H9 (cell line): ENCODE data around the gene TFRC. TPM values are rescaled to one million over a fixed set of nuclear protein-coding genes. Genes with fewer than 3 reads are reported as not detected.
"Not testable (repeated sequence)": the region's sequence is repeated elsewhere in the genome, so short reads cannot be mapped to it uniquely, and the experiment has no call there.

Source experiments
- DNase-seq: peaks from one replicate; pipeline ENCODE4 v3.0.0-alpha.2; 2017
- H2AFZ ChIP-seq: one replicate; pipeline ENCODE4 v1.6.1; 2013; ENCODE audit warnings: mild to moderate bottlenecking, low read length, control low read depth, moderate library complexity
- H2AK5ac ChIP-seq: 2 replicates; pipeline ENCODE4 v1.6.1; 2013; ENCODE audit warnings: low read length, control low read depth, mixed read lengths; ENCODE audit not compliant: insufficient read length
- H2BK120ac ChIP-seq: one replicate; pipeline ENCODE4 v1.6.1; 2013; ENCODE audit warnings: low read depth, mild to moderate bottlenecking, low read length, control low read depth, inconsistent platforms; ENCODE audit not compliant: poor library complexity, severe bottlenecking
- H2BK12ac ChIP-seq: 2 replicates; pipeline ENCODE4 v1.6.1; 2013; ENCODE audit warnings: low read length, control low read depth, mixed read lengths, low read depth; ENCODE audit not compliant: insufficient read length
- H2BK15ac ChIP-seq: 2 replicates; pipeline ENCODE4 v1.6.1; 2013; ENCODE audit warnings: low read depth, low read length, control low read depth
- H2BK20ac ChIP-seq: one replicate; pipeline ENCODE4 v1.6.1; 2013; ENCODE audit warnings: low read depth, mild to moderate bottlenecking, low read length, control low read depth, inconsistent platforms; ENCODE audit not compliant: poor library complexity, severe bottlenecking
- H2BK5ac ChIP-seq: 2 replicates; pipeline ENCODE4 v1.6.1; 2013; ENCODE audit warnings: low read length, control low read depth, mixed read lengths; ENCODE audit not compliant: insufficient read length
- H3K14ac ChIP-seq: 2 replicates; pipeline ENCODE4 v1.6.1; 2013; ENCODE audit warnings: low read length, control low read depth; ENCODE audit not compliant: insufficient read depth
- H3K18ac ChIP-seq: 2 replicates; pipeline ENCODE4 v1.6.1; 2013; ENCODE audit warnings: low read depth, mild to moderate bottlenecking, mixed read lengths, low read length, control low read depth; ENCODE audit not compliant: insufficient read length
- H3K23ac ChIP-seq: 2 replicates; pipeline ENCODE4 v1.6.1; 2013; ENCODE audit warnings: low read length, control low read depth, mixed read lengths, low read depth; ENCODE audit not compliant: insufficient read length
- H3K23me2 ChIP-seq: 2 replicates; pipeline ENCODE4 v1.6.1; 2013; ENCODE audit warnings: low read depth, mild to moderate bottlenecking, mixed read lengths, low read length, control low read depth; ENCODE audit not compliant: insufficient read length, poor library complexity, severe bottlenecking
- H3K27ac ChIP-seq: 2 replicates; pipeline ENCODE4 v1.5.1; 2013; ENCODE audit warnings: low read length, control low read depth, mixed read lengths, low read depth; ENCODE audit not compliant: insufficient read length
- H3K27me3 ChIP-seq: 2 replicates; pipeline ENCODE4 v1.6.1; 2013; ENCODE audit warnings: low read length, control low read depth, inconsistent platforms; ENCODE audit not compliant: insufficient read depth
- H3K4ac ChIP-seq: 2 replicates; pipeline ENCODE4 v1.6.1; 2013; ENCODE audit warnings: low read depth, mild to moderate bottlenecking, control low read depth, inconsistent platforms, low read length, moderate library complexity
- H3K4me1 ChIP-seq: 2 replicates; pipeline ENCODE4 v1.6.1; 2013; ENCODE audit warnings: low read length, control low read depth, inconsistent platforms; ENCODE audit not compliant: insufficient read depth
- H3K4me2 ChIP-seq: 2 replicates; pipeline ENCODE4 v1.6.1; 2013; ENCODE audit warnings: low read length, control low read depth, mixed read lengths; ENCODE audit not compliant: insufficient read length, insufficient read depth
- H3K56ac ChIP-seq: 2 replicates; pipeline ENCODE4 v1.6.1; 2013; ENCODE audit warnings: low read depth, mild to moderate bottlenecking, mixed read lengths, low read length, control low read depth; ENCODE audit not compliant: insufficient read length
- H3K79me1 ChIP-seq: 2 replicates; pipeline ENCODE4 v1.6.1; 2013; ENCODE audit warnings: low read depth, mild to moderate bottlenecking, moderate library complexity, low read length, control low read depth, inconsistent platforms; ENCODE audit not compliant: insufficient read depth, poor library complexity, severe bottlenecking
- H3K79me2 ChIP-seq: 2 replicates; pipeline ENCODE4 v1.6.1; 2013; ENCODE audit warnings: low read length, control low read depth, inconsistent platforms; ENCODE audit not compliant: insufficient read depth
- H3K9ac ChIP-seq: 2 replicates; pipeline ENCODE4 v1.6.1; 2013; ENCODE audit warnings: low read length, control low read depth, mixed read lengths; ENCODE audit not compliant: insufficient read length; ENCODE audit errors: extremely low read depth
- H3K9me3 ChIP-seq: one replicate; pipeline ENCODE4 v1.6.1; 2013; ENCODE audit warnings: low read depth, low read length, inconsistent platforms; ENCODE audit not compliant: control insufficient read depth
- H3T11ph ChIP-seq: one replicate; pipeline ENCODE4 v1.6.1; 2013; ENCODE audit warnings: mild to moderate bottlenecking, low read length, control low read depth, inconsistent platforms
- H4K20me1 ChIP-seq: one replicate; pipeline ENCODE4 v1.6.1; 2013; ENCODE audit not compliant: control insufficient read depth, insufficient read length, insufficient read depth
- H4K5ac ChIP-seq: 2 replicates; pipeline ENCODE4 v1.6.1; 2013; ENCODE audit warnings: low read depth, mild to moderate bottlenecking, mixed read lengths, low read length, control low read depth; ENCODE audit not compliant: insufficient read length
- H4K8ac ChIP-seq: replicated peaks from 2 replicates; pipeline ENCODE4 v1.6.1; 2013; ENCODE audit warnings: low read length, control low read depth, mixed read lengths, low read depth; ENCODE audit not compliant: insufficient read length
- H4K91ac ChIP-seq: 2 replicates; pipeline ENCODE4 v1.6.1; 2013; ENCODE audit warnings: low read depth, mild to moderate bottlenecking, moderate library complexity, mixed read lengths, low read length, control low read depth; ENCODE audit not compliant: insufficient read length
- H3K27ac Mint-ChIP-seq, 3 experiments: 2 replicates in 2 of 3; 3 replicates in 1 of 3; pipeline ENCODE4 v1.8.0; 2020 to 2021; ENCODE audit warnings: mixed read lengths in 3 of 3, mild to moderate bottlenecking in 1 of 3, moderate library complexity in 1 of 3
- H3K27me3 Mint-ChIP-seq: 2 replicates; pipeline ENCODE4 v1.8.0; 2021; ENCODE audit warnings: low read depth, mild to moderate bottlenecking, moderate library complexity, mixed read lengths
- H3K36me3 Mint-ChIP-seq, 3 experiments: 2 replicates in 2 of 3; 3 replicates in 1 of 3; pipeline ENCODE4 v1.8.0; 2020 to 2021; ENCODE audit warnings: low read depth in 3 of 3, mixed read lengths in 3 of 3; ENCODE audit not compliant: insufficient read depth in 1 of 3
- H3K4me1 Mint-ChIP-seq, 2 experiments: 2 replicates each; pipeline ENCODE4 v1.8.0; 2020; ENCODE audit warnings: mixed read lengths in 2 of 2
- H3K4me3 Mint-ChIP-seq, 2 experiments: 2 replicates in 1 of 2; 3 replicates in 1 of 2; pipeline ENCODE4 v1.8.0; 2020 to 2021; ENCODE audit warnings: mild to moderate bottlenecking in 2 of 2, mixed read lengths in 2 of 2, moderate library complexity in 1 of 2
- H3K9me3 Mint-ChIP-seq, 2 experiments: 2 replicates in 1 of 2; 3 replicates in 1 of 2; pipeline ENCODE4 v1.8.0; 2020; ENCODE audit warnings: mild to moderate bottlenecking in 2 of 2, mixed read lengths in 2 of 2, moderate library complexity in 1 of 2
- WGBS: extraction: QIAGEN DNeasy Blood & Tissue Kit; methylation state at CpG from one replicate; pipeline ENCODE4 v1.1.7; 2013; ENCODE audit warnings: missing lambda C conversion rate, low lambda C conversion rate, mixed read lengths; ENCODE audit not compliant: insufficient read length; ENCODE audit errors: extremely low coverage; 5-methylcytosine and 5-hydroxymethylcytosine counted together
- total RNA-seq: library from RNA; stranded (reverse); gene quantifications from 2 replicates; pipeline ENCODE4 v1.2.1, GENCODE V29; 2021
- TF ChIP-seq, protein P1 (sequence below): fragments of 200-600 bp; sonication (generic); conservative IDR thresholded peaks from 3 replicates; pipeline ENCODE4 v1.8.0; 2021; ENCODE audit warnings: antibody characterized with exemption, mild to moderate bottlenecking

Gene TFRC
- total RNA-seq, 1 experiment from 2014 or later: 135 TPM

DNA sequence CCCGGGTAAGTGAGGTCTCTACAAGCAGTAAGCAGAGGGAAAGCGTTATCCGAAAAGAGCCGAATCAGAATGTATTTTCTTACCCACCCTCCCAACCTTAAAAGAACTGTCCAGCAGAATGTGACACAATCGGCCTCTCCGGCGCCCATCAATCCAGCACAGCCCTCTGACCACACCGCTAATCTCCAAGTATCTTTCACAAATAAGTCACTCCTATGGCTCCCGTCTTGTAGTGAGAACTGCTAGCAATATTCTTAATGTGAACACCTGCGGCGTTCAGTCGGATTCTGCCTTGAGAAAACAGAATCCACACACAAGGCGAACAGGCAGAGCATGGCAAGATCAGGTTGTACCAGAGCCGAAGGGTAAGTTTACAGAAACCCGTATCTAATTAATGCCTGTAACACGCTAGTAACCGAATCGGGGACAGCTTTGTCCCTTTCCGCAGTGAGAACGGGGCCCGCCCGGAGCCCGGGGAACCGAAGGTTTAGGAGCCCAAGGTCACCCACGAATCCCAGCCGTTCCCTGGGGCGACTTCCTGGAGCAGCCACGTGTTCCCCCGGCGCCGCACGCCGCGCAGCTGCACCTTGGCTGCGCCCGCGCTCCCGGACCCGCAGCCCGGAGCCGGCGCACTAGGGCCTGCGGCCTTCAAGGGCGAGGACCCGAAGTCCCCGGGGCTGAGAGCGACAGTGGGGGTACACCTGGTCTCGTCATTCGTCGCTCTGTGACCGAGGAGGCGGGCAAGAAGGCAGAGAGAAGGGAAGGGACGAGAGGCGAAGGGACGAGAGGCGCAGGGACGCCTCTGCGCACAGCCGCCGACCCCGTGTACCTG is 672 bp downstream of the TFRC start:
- no peak overlapping the region for H3K23ac ChIP-seq
- H3K4me2 ChIP-seq: peak overlapping the region; percentile 93
- peak overlapping the region; percentile 95 for H3K14ac ChIP-seq
- H2BK12ac ChIP-seq: no peak overlapping the region
- peaks cover 2% of the 10 kb centered on the region; the same call in 1 of the 2 replicates for H3K4me1 ChIP-seq
- WGBS: no CpG with 5 or more reads among the region's 61 CpGs
- Mint-ChIP-seq H3K27me3 (peaks cover 4% of the 10 kb centered on the region), H3K9me3 (no peaks in the 10 kb centered on the region; a peak in 1 of 5 replicates), H3K4me1 (peaks cover 20 to 35% of the 10 kb centered on the region in 2 experiments), H3K4me3 (peak overlapping the region; percentile 96 to 97), H3K36me3 (peaks cover 7 to 17% (median 10%) of the 10 kb centered on the region in 3 experiments), H3K27ac (peak overlapping the region; percentile 76 to 95 (median 90); a peak in 6 of 7 replicates)
- no peaks in the 10 kb centered on the region for H3K9me3 ChIP-seq
- no peaks in the 10 kb centered on the region for H3K79me1 ChIP-seq
- H2BK5ac ChIP-seq: peak overlapping the region; percentile 93
- H3K27ac ChIP-seq: no peak overlapping the region
- H3K4ac ChIP-seq: peak overlapping the region; percentile 26
- no peak overlapping the region for H2BK120ac ChIP-seq
- peak overlapping the region; percentile 98 for H3K9ac ChIP-seq
- H3K79me2 ChIP-seq: peaks cover 40% of the 10 kb centered on the region
- H2AK5ac ChIP-seq: no peak overlapping the region
- H4K20me1 ChIP-seq: no peaks in the 10 kb centered on the region
- H4K91ac ChIP-seq: peak overlapping the region; percentile 97
- DNase-seq: peak; percentile 39
- peaks cover 16% of the 10 kb centered on the region for H3K23me2 ChIP-seq
- H2BK20ac ChIP-seq: no peak overlapping the region
- H3K27me3 ChIP-seq: no peaks in the 10 kb centered on the region
- TF ChIP-seq, protein P1, sequence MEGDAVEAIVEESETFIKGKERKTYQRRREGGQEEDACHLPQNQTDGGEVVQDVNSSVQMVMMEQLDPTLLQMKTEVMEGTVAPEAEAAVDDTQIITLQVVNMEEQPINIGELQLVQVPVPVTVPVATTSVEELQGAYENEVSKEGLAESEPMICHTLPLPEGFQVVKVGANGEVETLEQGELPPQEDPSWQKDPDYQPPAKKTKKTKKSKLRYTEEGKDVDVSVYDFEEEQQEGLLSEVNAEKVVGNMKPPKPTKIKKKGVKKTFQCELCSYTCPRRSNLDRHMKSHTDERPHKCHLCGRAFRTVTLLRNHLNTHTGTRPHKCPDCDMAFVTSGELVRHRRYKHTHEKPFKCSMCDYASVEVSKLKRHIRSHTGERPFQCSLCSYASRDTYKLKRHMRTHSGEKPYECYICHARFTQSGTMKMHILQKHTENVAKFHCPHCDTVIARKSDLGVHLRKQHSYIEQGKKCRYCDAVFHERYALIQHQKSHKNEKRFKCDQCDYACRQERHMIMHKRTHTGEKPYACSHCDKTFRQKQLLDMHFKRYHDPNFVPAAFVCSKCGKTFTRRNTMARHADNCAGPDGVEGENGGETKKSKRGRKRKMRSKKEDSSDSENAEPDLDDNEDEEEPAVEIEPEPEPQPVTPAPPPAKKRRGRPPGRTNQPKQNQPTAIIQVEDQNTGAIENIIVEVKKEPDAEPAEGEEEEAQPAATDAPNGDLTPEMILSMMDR: no peak
- peak overlapping the region; percentile 95 for H3K18ac ChIP-seq
- no peak overlapping the region for H2AFZ ChIP-seq
- H4K5ac ChIP-seq: peak overlapping the region; percentile 43
- no peak overlapping the region for H3T11ph ChIP-seq
- no peak overlapping the region for H3K56ac ChIP-seq
- H4K8ac ChIP-seq: no peak overlapping the region
- no peak overlapping the region for H2BK15ac ChIP-seq

DNA sequence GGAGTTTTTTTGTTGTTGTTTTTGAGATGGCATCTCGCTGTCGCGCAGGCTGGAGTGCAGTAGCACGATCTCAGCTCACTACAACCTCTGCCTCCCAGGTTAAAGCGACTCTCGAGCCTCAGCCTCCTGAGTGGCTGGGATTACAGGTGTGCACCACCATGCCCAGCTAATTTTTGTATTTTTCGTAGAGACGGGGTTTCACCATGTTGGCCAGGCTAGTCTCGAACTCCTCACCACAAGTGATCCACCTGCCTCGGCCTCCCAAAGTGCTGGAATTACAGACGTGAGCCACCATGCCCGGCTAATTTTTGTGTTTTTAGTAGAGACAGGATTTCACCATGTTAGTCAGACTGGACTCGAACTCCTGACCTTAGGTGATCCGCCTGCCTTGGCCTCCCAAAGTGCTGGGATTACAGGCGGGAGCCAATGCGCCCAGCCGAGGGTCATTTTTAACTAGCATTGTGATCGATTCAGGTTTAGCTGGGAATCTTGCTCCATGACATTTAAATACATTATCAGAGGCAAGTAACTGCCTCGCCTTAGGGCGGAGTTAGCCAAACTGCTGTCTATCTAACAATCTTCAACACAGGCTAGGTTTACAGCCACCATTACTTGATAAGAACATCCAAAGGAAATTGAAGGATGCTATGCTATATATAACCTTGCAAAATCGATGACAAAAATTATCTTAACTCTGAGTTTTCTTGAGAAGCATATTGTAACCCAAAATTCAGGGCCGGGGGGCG is 1.6 kb downstream of the TFRC start:
- not testable (repeated sequence) for H2BK20ac ChIP-seq, H2AFZ ChIP-seq, H3K18ac ChIP-seq, H4K8ac ChIP-seq, H3K14ac ChIP-seq, H3T11ph ChIP-seq, H2BK120ac ChIP-seq, H3K23ac ChIP-seq, H2BK15ac ChIP-seq, H2BK5ac ChIP-seq, DNase-seq, H3K27me3 Mint-ChIP-seq, H3K9me3 ChIP-seq, H3K27me3 ChIP-seq, H2AK5ac ChIP-seq, H4K5ac ChIP-seq, H3K4me1 ChIP-seq, H3K4ac ChIP-seq, H2BK12ac ChIP-seq, H3K9me3 Mint-ChIP-seq, H3K27ac ChIP-seq, H3K79me1 ChIP-seq, H3K56ac ChIP-seq, H4K20me1 ChIP-seq, H4K91ac ChIP-seq
- H3K27ac Mint-ChIP-seq: peak overlapping the region in 1 of 3 experiments; percentile 81; a peak in 1 of 7 replicates
- H3K36me3 Mint-ChIP-seq: peaks cover 10 to 23% (median 15%) of the 10 kb centered on the region in 3 experiments
- no CpG with 5 or more reads among the region's 23 CpGs for WGBS
- peaks cover 20 to 35% of the 10 kb centered on the region in 2 experiments for H3K4me1 Mint-ChIP-seq
- Histone ChIP-seq H3K9ac (peak overlapping the region; percentile 98), H3K4me2 (peak overlapping the region; percentile 93), H3K79me2 (peaks cover 40% of the 10 kb centered on the region), H3K23me2 (peaks cover 16% of the 10 kb centered on the region)
- H3K4me3 Mint-ChIP-seq: peak overlapping the region; percentile 96 to 97
